CD4-positive, alpha-beta memory T cell (primary cell): Measurements from ENCODE around the gene TM4SF1. TPM values are rescaled to one million over a fixed set of nuclear protein-coding genes. Genes with fewer than 3 reads are reported as not detected.

Source experiments
- CTCF ChIA-PET: fragments of 350-600 bp; sonication (Branson Sonifier 250); formaldehyde crosslinking; loops from one replicate; lab custom pipeline; 2021; ENCODE audit warnings: inconsistent platforms; ENCODE audit not compliant: partially characterized antibody; lab: Charles Lee
- POLR2A ChIA-PET: fragments of 350-600 bp; sonication (Branson Sonifier 250); formaldehyde crosslinking; loops from one replicate; lab custom pipeline; 2021; ENCODE audit not compliant: partially characterized antibody; lab: Charles Lee
- DNase-seq, 5 donors: peaks; one replicate each; pipeline versions ENCODE4 v3.0.0 to v3.0.0-alpha.2; 2020 to 2022; ENCODE audit warnings: mixed read lengths in 1 of 5
- H3K27ac ChIP-seq: one replicate; pipeline ENCODE4 v1.7.0; 2013; ENCODE audit warnings: low read depth, low read length
- H3K27me3 ChIP-seq: 2 replicates; pipeline ENCODE4 v1.7.0; 2013; ENCODE audit warnings: mild to moderate bottlenecking, low read length, moderate library complexity; ENCODE audit not compliant: insufficient read depth
- H3K36me3 ChIP-seq: 2 replicates; pipeline ENCODE4 v1.7.0; 2013; ENCODE audit warnings: mild to moderate bottlenecking, low read length, moderate library complexity; ENCODE audit not compliant: insufficient read depth
- H3K4me1 ChIP-seq: 2 replicates; pipeline ENCODE4 v1.7.0; 2013; ENCODE audit warnings: mild to moderate bottlenecking, low read length, moderate library complexity; ENCODE audit not compliant: insufficient read depth
- H3K4me3 ChIP-seq, 2 donors: one replicate each; pipeline ENCODE4 v1.7.0; 2013; ENCODE audit warnings: low read length in 2 of 2, mild to moderate bottlenecking in 1 of 2
- H3K9me3 ChIP-seq, 2 donors: one replicate each; pipeline ENCODE4 v1.7.0; 2013; ENCODE audit warnings: low read length in 2 of 2, control low read depth in 1 of 2; ENCODE audit not compliant: control insufficient read depth in 1 of 2
- H3K27ac Mint-ChIP-seq, 7 donors: one replicate each; pipeline ENCODE4 v1.8.0; 2020 to 2021; ENCODE audit warnings: mixed read lengths in 7 of 7, mild to moderate bottlenecking in 6 of 7, inconsistent platforms in 3 of 7, moderate library complexity in 3 of 7
- H3K27me3 Mint-ChIP-seq, 2 donors: one replicate each; pipeline ENCODE4 v1.8.0; 2020 to 2021; ENCODE audit warnings: mixed read lengths in 2 of 2
- H3K36me3 Mint-ChIP-seq, 2 donors: one replicate each; pipeline ENCODE4 v1.8.0; 2020 to 2021; ENCODE audit warnings: mixed read lengths in 2 of 2, inconsistent platforms in 1 of 2, mild to moderate bottlenecking in 1 of 2
- H3K4me1 Mint-ChIP-seq, 4 donors: one replicate each; pipeline ENCODE4 v1.8.0; 2020 to 2021; ENCODE audit warnings: mixed read lengths in 4 of 4, mild to moderate bottlenecking in 1 of 4
- H3K4me3 Mint-ChIP-seq, 8 donors: one replicate each; pipeline ENCODE4 v1.8.0; 2020 to 2021; ENCODE audit warnings: mixed read lengths in 8 of 8, mild to moderate bottlenecking in 7 of 8, moderate library complexity in 6 of 8, inconsistent platforms in 3 of 8
- H3K9me3 Mint-ChIP-seq, 8 donors: one replicate each; pipeline ENCODE4 v1.8.0; 2020 to 2021; ENCODE audit warnings: mixed read lengths in 8 of 8, mild to moderate bottlenecking in 5 of 8, inconsistent platforms in 3 of 8, moderate library complexity in 1 of 8
- intact Hi-C: fragments of 100-400 bp; cut with micrococcal nuclease; formaldehyde crosslinking; loops from one replicate; pipeline ENCODE4 v1.15.1; 2023
- polyA plus RNA-seq, 2 donors: library from polyadenylated mRNA; unstranded; fragments of 300-500 nt; fragmentation: Illumina TruSeq; gene quantifications; one replicate each; pipeline ENCODE4 v1.2.3, GENCODE V29; 2021
- total RNA-seq, 2 experiments: library from RNA; stranded (reverse); gene quantifications; one replicate each; pipeline ENCODE4 v1.2.3, GENCODE V29; 2021

Gene TM4SF1
- total and polyA plus RNA-seq, 4 experiments from 2014 or later = not detected

- Mint-ChIP-seq H3K27ac (no peak overlapping the region), H3K27me3 (peaks cover 4 to 13% of the 10 kb centered on the region in 2 donors), H3K9me3 (peaks cover 0 to 3% (median 0%) of the 10 kb centered on the region in 8 donors), H3K4me3 (no peak overlapping the region), H3K4me1 (peaks cover 0 to 4% (median 0%) of the 10 kb centered on the region in 4 donors), H3K36me3 (no peaks in the 10 kb centered on the region)
- intact Hi-C loops = no loop called here
- ChIA-PET CTCF (interaction anchor here (1.1 kb wide), 1 partner anchor 44 kb away, joined by 3 read pairs; no protein-coding TSS in a partner anchor), POLR2A (no interaction called here)
- no peaks in the 10 kb centered on the region for H3K4me1 ChIP-seq
- no peaks in the 10 kb centered on the region for H3K27me3 ChIP-seq
- H3K9me3 ChIP-seq = no peaks in the 10 kb centered on the region
- no peak overlapping the region for H3K27ac ChIP-seq
- DNase-seq = no peak
- H3K4me3 ChIP-seq = no peak overlapping the region
- no peaks in the 10 kb centered on the region for H3K36me3 ChIP-seq
These were observed 2.5 kb downstream of the TM4SF1 start for GRCh38 chr3:149374793-149375500.

- Mint-ChIP-seq H3K36me3 (no peaks in the 10 kb centered on the region), H3K27ac (no peak overlapping the region), H3K4me3 (no peak overlapping the region), H3K9me3 (peaks cover 0 to 3% (median 0%) of the 10 kb centered on the region in 8 donors), H3K27me3 (peaks cover 4 to 13% of the 10 kb centered on the region in 2 donors), H3K4me1 (peaks cover 0 to 4% (median 0%) of the 10 kb centered on the region in 4 donors)
- H3K9me3 ChIP-seq = no peaks in the 10 kb centered on the region
- H3K27ac ChIP-seq = no peak overlapping the region
- CTCF ChIA-PET = interaction anchor here (1.1 kb wide), 1 partner anchor 44 kb away, joined by 3 read pairs; no protein-coding TSS in a partner anchor
- no peaks in the 10 kb centered on the region for H3K36me3 ChIP-seq
- DNase-seq = no peak
- H3K4me3 ChIP-seq = no peak overlapping the region
- POLR2A ChIA-PET = no interaction called here
- intact Hi-C loops = no loop called here
- no peaks in the 10 kb centered on the region for H3K4me1 ChIP-seq
- H3K27me3 ChIP-seq = no peaks in the 10 kb centered on the region
These were observed 3.1 kb downstream of the TM4SF1 start for GRCh38 chr3:149374391-149374790.

- Mint-ChIP-seq H3K9me3 (no peaks in the 10 kb centered on the region), H3K4me1 (peaks cover 0 to 4% (median 0%) of the 10 kb centered on the region in 4 donors), H3K36me3 (no peaks in the 10 kb centered on the region), H3K27me3 (peaks cover 4 to 13% of the 10 kb centered on the region in 2 donors), H3K27ac (no peak overlapping the region), H3K4me3 (no peak overlapping the region)
- H3K27me3 ChIP-seq = no peaks in the 10 kb centered on the region
- no peaks in the 10 kb centered on the region for H3K36me3 ChIP-seq
- CTCF ChIA-PET = no interaction called here
- no peak for DNase-seq
- intact Hi-C loops = no loop called here
- H3K4me1 ChIP-seq = no peaks in the 10 kb centered on the region
- no peak overlapping the region for H3K4me3 ChIP-seq
- no peaks in the 10 kb centered on the region for H3K9me3 ChIP-seq
- H3K27ac ChIP-seq = no peak overlapping the region
- POLR2A ChIA-PET = no interaction called here
These were observed 4.0 kb downstream of the TM4SF1 start for GRCh38 chr3:149373235-149374125.

DNA sequence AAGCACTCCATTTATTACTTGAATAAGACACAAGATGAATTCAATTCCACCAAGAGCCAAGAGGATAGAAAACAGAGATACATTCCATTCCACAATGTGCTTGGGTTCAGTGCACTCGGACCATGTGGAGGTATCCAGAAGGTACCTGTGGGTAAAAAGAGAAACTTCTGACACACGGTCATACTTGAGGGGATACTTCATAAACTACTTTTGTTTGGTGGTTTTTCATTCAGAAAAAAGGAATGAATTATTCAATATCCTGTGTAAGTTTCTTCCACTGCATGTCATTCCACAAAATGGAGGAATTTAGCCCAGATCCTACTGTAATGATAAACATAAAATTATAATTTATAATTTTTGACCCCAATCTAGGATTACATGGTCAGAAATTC, 5.7 kb downstream of the TM4SF1 start:
- CTCF ChIA-PET = interaction anchor here (1.9 kb wide), 1 partner anchor 18 kb away, joined by 7 read pairs; no protein-coding TSS in a partner anchor

DNA sequence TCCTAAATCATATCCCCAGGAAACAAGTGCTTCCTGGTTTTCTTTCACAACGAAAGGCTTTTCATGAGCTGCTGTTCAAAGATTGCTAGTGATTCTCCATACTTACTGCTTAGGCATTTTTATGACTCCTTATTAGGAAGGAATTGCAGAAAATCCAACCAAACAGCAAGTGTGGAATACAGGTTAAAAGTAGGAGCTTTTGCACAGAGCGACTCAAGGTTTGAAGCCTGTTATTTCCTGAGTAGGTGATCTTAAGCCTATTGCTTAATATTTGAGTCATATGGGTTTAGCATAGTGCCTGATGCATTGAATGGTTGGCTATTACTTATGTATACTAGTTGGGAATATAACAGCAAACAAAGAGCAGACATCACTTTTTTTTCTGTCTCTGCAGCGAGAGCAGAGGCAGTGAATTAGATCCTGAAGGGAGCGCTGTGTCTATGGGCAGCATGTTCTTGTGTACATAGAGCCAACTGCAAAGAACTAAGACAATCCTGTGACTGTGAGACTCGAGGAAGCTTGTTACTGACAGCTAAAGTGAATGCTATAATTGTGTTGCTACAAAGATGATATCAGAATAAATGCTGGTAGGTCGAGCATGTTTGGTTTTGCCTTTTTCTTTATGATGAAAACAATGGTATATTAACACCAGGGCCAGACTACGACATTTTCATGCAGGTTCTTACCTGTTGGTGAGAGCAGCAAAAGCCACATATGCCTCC, 6.3 kb downstream of the TM4SF1 start:
- no peak overlapping the region for H3K27ac ChIP-seq
- intact Hi-C loops = no loop called here

More for the DNA sequence above, 5.7 kb downstream of the TM4SF1 start:
- Histone ChIP-seq H3K4me1 (no peaks in the 10 kb centered on the region), H3K36me3 (no peaks in the 10 kb centered on the region), H3K9me3 (no peaks in the 10 kb centered on the region), H3K27me3 (no peaks in the 10 kb centered on the region), H3K27ac (no peak overlapping the region), H3K4me3 (no peak overlapping the region)
- no peak overlapping the region for H3K27ac Mint-ChIP-seq
- intact Hi-C loops = no loop called here
- no peak overlapping the region for H3K4me3 Mint-ChIP-seq
- H3K4me1 Mint-ChIP-seq = no peaks in the 10 kb centered on the region
- POLR2A ChIA-PET = no interaction called here
- H3K27me3 Mint-ChIP-seq = peaks cover 4 to 8% of the 10 kb centered on the region in 2 donors
- no peaks in the 10 kb centered on the region for H3K9me3 Mint-ChIP-seq
- no peaks in the 10 kb centered on the region for H3K36me3 Mint-ChIP-seq
- DNase-seq = no peak

DNA sequence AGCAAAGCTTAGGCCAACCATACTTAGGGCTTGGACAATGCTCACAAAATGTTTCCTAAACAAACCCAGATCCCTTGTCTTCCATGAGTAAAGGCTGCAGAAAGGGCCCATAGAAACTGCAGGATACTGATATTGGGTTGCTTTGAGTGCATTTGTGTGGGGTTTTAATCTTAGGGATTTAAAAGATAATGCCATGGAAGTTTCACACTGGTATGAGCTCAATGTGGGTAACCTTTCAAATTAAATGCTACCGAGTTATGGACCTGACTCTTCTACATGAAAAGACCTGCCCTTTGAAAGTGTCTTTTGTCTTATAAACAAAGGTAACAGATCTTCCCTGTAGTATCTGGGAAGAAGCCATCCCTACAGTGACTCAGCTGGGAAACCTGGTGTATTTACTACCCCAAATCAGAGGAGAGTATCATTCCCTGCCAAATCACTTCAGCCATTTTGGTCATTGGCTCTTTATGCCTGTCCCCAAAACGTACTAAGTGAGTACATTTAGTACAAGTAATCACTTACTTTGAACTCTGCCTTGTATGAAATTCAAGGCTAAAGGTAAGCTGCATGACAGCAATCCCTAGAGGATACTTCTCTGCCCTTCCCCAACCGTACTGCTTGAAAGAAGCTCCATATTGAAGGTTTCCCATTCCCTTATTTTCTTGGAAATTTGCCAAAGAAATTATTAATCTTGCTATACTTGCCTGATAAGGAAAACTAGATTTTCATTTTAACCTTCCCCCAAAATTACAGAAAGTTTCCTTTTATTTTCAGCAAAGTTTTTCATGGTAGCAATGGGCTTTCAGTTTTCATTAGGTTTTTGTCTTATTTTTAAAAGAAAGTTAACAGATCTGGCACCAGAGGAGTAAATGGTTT, 7.2 kb downstream of the TM4SF1 start:
- intact Hi-C loops = no loop called here
- H3K36me3 Mint-ChIP-seq = no peaks in the 10 kb centered on the region
- H3K4me1 ChIP-seq = no peaks in the 10 kb centered on the region
- no peak overlapping the region for H3K27ac Mint-ChIP-seq
- H3K4me3 Mint-ChIP-seq = no peak overlapping the region
- no peaks in the 10 kb centered on the region for H3K9me3 Mint-ChIP-seq
- H3K27me3 ChIP-seq = no peaks in the 10 kb centered on the region
- H3K9me3 ChIP-seq = no peaks in the 10 kb centered on the region
- ChIA-PET POLR2A (no interaction called here), CTCF (interaction anchor here (1.9 kb wide), 1 partner anchor 16 kb away, joined by 7 read pairs; no protein-coding TSS in a partner anchor)
- no peak for DNase-seq
- peaks cover 4 to 8% of the 10 kb centered on the region in 2 donors for H3K27me3 Mint-ChIP-seq
- no peaks in the 10 kb centered on the region for H3K4me1 Mint-ChIP-seq
- H3K27ac ChIP-seq = no peak overlapping the region
- H3K4me3 ChIP-seq = no peak overlapping the region
- H3K36me3 ChIP-seq = no peaks in the 10 kb centered on the region

More for the DNA sequence above, 6.3 kb downstream of the TM4SF1 start:
- peaks cover 4 to 8% of the 10 kb centered on the region in 2 donors for H3K27me3 Mint-ChIP-seq
- no peak overlapping the region for H3K27ac Mint-ChIP-seq
- H3K27me3 ChIP-seq = no peaks in the 10 kb centered on the region
- H3K36me3 ChIP-seq = no peaks in the 10 kb centered on the region
- no peak for DNase-seq
- H3K4me1 Mint-ChIP-seq = no peaks in the 10 kb centered on the region
- CTCF ChIA-PET = interaction anchor here (1.9 kb wide), 1 partner anchor 17 kb away, joined by 7 read pairs; no protein-coding TSS in a partner anchor
- H3K9me3 ChIP-seq = no peaks in the 10 kb centered on the region
- no peaks in the 10 kb centered on the region for H3K36me3 Mint-ChIP-seq
- POLR2A ChIA-PET = no interaction called here
- no peaks in the 10 kb centered on the region for H3K9me3 Mint-ChIP-seq
- no peaks in the 10 kb centered on the region for H3K4me1 ChIP-seq
- H3K4me3 Mint-ChIP-seq = no peak overlapping the region
- no peak overlapping the region for H3K4me3 ChIP-seq
